Measurements from ENCODE around the gene RFT1.
A peak's percentile ranks its signal among the peaks of the same experiment; 100 is the strongest.

RFT1 gene

DNA sequence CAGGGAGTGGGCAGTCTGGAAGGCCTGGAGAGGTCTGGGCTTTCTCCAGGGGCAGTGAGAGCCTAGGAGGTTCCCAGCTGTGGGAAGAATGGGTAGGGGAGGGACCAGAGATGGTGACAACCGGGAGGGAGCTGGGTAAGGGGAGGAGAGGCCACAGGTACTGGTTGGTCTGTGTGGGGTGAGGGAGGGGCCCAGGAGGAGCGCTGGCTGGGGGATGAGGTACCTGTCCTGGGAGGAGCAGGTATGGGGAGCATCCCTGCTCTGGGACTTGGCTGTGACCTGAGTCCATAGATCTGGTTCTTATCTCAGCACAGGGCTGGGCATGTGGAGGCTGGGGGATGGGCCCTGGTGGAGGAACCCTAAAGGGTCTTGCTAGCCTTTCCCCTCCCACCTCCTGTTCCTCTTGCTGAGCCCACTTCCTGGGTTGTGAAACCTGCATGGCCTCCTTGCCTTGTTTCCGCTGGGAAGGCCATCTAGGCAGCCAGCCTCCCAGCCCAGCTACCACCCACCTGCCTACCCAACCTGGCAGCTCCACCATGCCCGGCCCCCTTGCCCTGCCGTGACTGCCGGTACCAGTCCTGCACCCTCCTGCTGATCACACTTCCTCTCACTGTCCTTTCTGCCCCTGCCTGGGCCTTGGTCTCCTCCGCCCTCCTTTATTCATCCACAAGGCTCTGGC is 41.7 kb upstream of the RFT1 start:
- TF ChIP-seq, protein P1, sequence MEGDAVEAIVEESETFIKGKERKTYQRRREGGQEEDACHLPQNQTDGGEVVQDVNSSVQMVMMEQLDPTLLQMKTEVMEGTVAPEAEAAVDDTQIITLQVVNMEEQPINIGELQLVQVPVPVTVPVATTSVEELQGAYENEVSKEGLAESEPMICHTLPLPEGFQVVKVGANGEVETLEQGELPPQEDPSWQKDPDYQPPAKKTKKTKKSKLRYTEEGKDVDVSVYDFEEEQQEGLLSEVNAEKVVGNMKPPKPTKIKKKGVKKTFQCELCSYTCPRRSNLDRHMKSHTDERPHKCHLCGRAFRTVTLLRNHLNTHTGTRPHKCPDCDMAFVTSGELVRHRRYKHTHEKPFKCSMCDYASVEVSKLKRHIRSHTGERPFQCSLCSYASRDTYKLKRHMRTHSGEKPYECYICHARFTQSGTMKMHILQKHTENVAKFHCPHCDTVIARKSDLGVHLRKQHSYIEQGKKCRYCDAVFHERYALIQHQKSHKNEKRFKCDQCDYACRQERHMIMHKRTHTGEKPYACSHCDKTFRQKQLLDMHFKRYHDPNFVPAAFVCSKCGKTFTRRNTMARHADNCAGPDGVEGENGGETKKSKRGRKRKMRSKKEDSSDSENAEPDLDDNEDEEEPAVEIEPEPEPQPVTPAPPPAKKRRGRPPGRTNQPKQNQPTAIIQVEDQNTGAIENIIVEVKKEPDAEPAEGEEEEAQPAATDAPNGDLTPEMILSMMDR (conservative IDR thresholded peaks at IDR 0.05) = no peak
- peak overlapping the region; percentile 23; the same call in 1 of the 2 replicates for H3K27ac ChIP-seq

DNA sequence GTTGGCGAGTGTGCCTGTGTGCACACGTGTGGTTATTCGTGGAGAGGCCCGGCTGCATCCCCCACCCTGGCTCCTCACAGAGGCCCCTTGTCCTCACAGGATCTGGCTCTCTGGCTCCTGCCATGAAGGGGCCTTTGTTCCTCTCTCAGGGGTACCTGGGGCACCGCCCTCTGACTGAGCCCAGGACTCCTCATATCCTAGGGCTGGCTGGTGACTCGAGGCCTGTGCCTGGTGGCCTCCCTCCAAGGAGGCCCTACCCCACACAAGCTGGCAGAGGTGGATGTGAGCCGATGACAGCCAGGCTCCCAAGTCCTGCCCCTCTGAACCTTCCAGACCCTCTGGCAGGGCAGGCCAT is 40.8 kb upstream of the RFT1 start:
- TF ChIP-seq, protein P1 (conservative IDR thresholded peaks at IDR 0.05) = no peak
- H3K27ac ChIP-seq = peak overlapping the region; percentile 23; the same call in 1 of the 2 replicates

DNA sequence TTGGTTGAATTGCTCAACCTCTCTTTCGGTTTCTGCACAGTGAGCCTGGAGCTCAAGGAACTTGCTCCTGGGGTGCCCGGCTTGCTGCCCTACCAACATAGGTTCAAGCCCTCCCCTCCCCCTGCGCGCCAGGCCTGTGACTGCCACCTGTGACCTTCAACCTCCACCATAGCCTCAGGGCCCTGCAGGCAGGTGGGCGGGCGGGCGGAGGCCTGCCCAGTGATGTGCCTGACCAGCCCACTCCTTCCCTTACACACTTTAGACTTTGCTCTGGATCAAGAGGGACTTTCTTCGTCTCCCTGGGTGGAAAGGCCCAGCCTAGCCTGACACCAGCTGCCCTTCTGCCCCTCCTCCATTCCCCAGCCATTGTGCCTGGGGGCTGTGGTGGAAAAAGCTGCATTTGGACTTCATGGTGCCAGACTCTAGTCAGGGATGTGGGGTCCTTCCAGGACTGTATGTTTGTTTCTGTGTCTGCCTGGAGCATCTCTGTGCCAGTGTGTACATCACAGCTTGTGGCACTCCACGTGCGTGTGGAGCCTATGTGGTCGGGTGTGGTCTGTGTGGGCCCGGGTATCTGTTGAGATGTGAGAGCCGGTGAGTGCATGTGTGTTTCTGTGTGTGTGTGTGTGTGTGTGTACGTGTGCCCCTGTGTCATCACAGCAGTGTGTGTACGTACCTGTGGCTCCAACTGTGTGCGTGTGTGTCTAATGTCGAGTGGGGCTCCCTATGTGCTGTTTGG is 40.3 kb upstream of the RFT1 start:
- TF ChIP-seq, protein P1 (conservative IDR thresholded peaks at IDR 0.05) = no peak
- peak overlapping the region; percentile 23; the same call in 1 of the 2 replicates for H3K27ac ChIP-seq

DNA sequence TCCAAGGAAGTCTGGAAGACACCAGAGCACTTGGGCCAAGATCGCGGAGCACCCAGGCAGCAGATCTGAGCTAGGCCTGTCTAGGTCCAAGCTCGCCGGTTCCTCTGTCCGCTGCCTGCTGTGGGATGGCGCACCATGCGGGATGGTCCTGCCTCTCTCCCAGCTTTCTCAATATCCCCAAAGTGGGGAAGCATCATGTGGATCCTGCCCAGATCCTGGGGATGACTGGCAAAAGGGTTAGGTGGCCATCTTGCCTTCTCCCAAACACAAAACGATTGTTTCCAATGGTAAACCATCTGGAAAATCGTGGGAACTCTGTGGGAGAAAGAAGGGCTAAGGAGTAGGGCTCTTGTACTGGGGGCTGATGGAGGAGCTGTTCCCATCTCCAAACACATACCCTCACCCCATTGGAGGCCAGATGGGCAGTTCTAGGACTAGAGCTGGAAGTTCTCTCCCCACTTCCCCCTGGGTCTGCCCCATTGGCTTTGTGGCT is 39.6 kb upstream of the RFT1 start:
- TF ChIP-seq, protein P1 (conservative IDR thresholded peaks at IDR 0.05) = no peak
- H3K27ac ChIP-seq = no peak overlapping the region; the same call in 1 of the 2 replicates

DNA sequence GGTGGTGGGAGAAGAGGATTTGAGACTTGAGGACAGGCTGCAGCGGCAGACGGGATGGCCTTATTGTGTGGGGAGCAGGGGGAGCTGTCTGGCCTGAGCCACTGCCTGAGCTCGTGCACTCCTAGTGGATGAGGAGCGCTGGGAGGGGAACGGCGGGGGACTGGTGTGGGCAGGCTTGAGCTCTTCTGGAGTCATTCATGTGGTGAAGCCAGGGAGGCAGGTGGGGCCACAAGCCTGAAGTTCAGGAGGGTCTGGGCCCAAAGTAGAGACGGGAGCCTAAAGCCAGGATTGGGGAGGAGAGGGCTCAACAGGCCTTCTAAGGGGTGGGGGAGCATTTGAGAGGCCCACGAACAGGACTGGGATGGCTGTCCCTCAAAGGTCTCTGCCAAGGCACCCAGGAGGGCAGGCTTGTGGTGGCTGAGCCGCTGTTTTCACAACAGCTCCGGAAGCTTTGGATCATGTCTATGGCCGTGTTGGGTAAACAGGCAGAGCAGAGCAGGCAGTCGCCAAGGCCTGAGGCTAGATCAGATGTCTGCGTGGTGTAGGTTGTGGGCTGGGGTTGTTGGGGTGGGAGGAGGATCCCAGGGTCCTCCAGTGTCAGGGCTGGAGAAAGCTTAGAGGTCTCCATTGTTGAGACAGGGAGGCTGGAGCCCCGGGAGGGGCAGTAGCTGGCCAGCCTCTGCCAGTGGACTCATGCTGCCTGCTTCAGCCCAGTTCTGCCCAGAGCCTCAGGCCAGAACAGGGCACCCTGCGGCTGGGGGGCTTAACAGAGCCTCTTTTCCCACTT is 39.0 kb upstream of the RFT1 start:
- no peak overlapping the region for H3K27ac ChIP-seq
- TF ChIP-seq, protein P1 (conservative IDR thresholded peaks at IDR 0.05) = no peak

DNA sequence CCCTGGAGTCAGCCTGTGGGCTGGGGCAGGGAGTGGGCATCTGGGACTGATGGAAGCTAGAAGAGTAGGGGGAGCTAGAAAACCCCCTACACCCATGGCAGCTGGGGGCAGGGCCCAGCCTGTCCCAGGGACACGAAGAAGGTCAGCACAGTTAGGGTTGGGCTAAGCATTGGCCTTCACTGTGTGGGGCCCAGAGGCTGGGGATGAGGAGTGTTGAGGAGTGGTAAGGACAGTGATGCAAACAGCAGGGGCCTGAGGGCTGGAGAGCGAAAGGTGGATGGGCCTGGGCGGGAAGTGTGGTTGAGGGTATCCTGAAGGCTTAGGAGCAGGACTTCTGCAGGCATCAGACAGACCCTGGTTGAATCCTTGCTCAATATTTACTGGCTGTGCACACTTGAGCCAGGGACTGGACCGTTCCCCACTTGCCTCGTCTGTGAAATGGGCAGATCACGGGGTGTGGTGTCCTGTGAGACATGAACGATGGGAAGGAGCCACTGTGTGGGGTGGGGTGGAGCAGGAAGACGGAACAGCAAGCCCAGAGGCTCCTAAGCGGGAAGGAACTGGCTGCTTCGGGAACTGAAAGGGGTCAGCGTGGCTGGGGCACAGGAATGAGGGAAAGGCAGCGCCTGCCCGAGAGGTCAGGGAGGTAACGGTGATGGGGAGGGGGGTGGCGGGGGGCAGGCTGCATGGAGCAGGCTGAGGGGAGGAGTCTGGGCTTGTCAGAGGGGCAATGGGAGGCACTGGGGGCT is 38.1 kb upstream of the RFT1 start:
- H3K27ac ChIP-seq = peak overlapping the region; percentile 26; the same call in 1 of the 2 replicates
- TF ChIP-seq, protein P1 (conservative IDR thresholded peaks at IDR 0.05) = no peak

All from VCaP (cell line).